Gastrocnemius medialis (tissue), 4 donors: Measurements from ENCODE around the gene GRIA4.

ENCODE experiments used
- CTCF ChIP-seq, 5 experiments: fragments of 450-650 bp in 3 of 5; fragments of 200-600 bp in 2 of 5; sonication (generic) in 2 of 5; IDR thresholded peaks in 4 of 5; conservative IDR thresholded peaks in 1 of 5; 1 replicate in 4 of 5; 2 replicates in 1 of 5; pipeline ENCODE4 v1.5.1; 2016 to 2019; ENCODE audit warnings: antibody characterized with exemption in 5 of 5, mild to moderate bottlenecking in 3 of 5, moderate library complexity in 3 of 5
- POLR2A ChIP-seq, 2 donors: fragments of 450-650 bp; IDR thresholded peaks; one replicate each; pipeline ENCODE4 v1.6.1; 2017; ENCODE audit warnings: antibody characterized with exemption in 2 of 2, mild to moderate bottlenecking in 2 of 2, moderate library complexity in 2 of 2

- TF ChIP-seq CTCF (IDR thresholded peaks at IDR 0.05 in 4 of 5, conservative IDR thresholded peaks at IDR 0.05 in 1 of 5) (no peak), POLR2A (IDR thresholded peaks at IDR 0.05) (no peak)
These were observed 130.5 kb downstream of the GRIA4 start for GRCh38 chr11:105740164-105740903.
